8988T (cell line): Measurements from ENCODE around the gene ATG2B.

Experiments used
- DNase-seq: peaks from one replicate; pipeline ENCODE4 v3.0.0; 2011

The ATG2B gene

GRCh38 chr14:96309133-96309895 lies 53.8 kb downstream of the ATG2B start:
- no peak for DNase-seq

GRCh38 chr14:96307434-96307833 lies 55.7 kb downstream of the ATG2B start:
- DNase-seq, result no peak

GRCh38 chr14:96304956-96305355 lies 58.2 kb downstream of the ATG2B start:
- DNase-seq, result no peak

GRCh38 chr14:96303981-96304380 lies 59.2 kb downstream of the ATG2B start:
- DNase-seq, result no peak

- no peak for DNase-seq
Observed at GRCh38 chr14:96299441-96299840, 63.7 kb downstream of the ATG2B start.

- no peak for DNase-seq
Observed at GRCh38 chr14:96297997-96298515, 65.1 kb downstream of the ATG2B start.

- DNase-seq, result no peak
Observed at GRCh38 chr14:96297000-96297399, 66.1 kb downstream of the ATG2B start.

GRCh38 chr14:96294246-96294645 lies 68.9 kb downstream of the ATG2B start:
- no peak for DNase-seq

GRCh38 chr14:96287856-96288255 lies 75.3 kb downstream of the ATG2B start:
- DNase-seq, result no peak

GRCh38 chr14:96286251-96286650 lies 76.9 kb downstream of the ATG2B start:
- DNase-seq, result no peak

GRCh38 chr14:96285667-96286066 lies 77.5 kb downstream of the ATG2B start:
- no peak for DNase-seq

- DNase-seq, result no peak
Observed at GRCh38 chr14:96284430-96284829, 78.7 kb downstream of the ATG2B start.

- no peak for DNase-seq
Observed at GRCh38 chr14:96284008-96284407, 79.1 kb downstream of the ATG2B start.

GRCh38 chr14:96281486-96281885 lies 81.7 kb downstream of the ATG2B start:
- no peak for DNase-seq

- DNase-seq, result no peak
Observed at GRCh38 chr14:96280104-96280503, 83.0 kb downstream of the ATG2B start.

- no peak for DNase-seq
Observed at GRCh38 chr14:96279564-96279963, 83.6 kb downstream of the ATG2B start.

GRCh38 chr14:96277890-96278289 lies 85.3 kb downstream of the ATG2B start:
- no peak for DNase-seq

- DNase-seq, result no peak
Observed at GRCh38 chr14:96275177-96276112, 87.7 kb downstream of the ATG2B start.

GRCh38 chr14:96274543-96274942 lies 88.6 kb downstream of the ATG2B start:
- DNase-seq, result no peak

- no peak for DNase-seq
Observed at GRCh38 chr14:96274122-96274521, 89.0 kb downstream of the ATG2B start.

- no peak for DNase-seq
Observed at GRCh38 chr14:96273629-96274028, 89.5 kb downstream of the ATG2B start.

GRCh38 chr14:96272777-96273473 lies 90.2 kb downstream of the ATG2B start:
- DNase-seq, result no peak

GRCh38 chr14:96271421-96271762 lies 91.7 kb downstream of the ATG2B start:
- no peak for DNase-seq
